Progenitor cell of endocrine pancreas (in vitro differentiated cells): Measurements from ENCODE around the gene PARD3. TPM values are rescaled to one million over a fixed set of nuclear protein-coding genes. Genes with fewer than 3 reads are reported as not detected.
"Not testable (repeated sequence)": the region's sequence is repeated elsewhere in the genome, so short reads cannot be mapped to it uniquely, and the experiment has no call there.

Source experiments
- DNase-seq: peaks from one replicate; pipeline ENCODE4 v3.0.0; 2021; ENCODE audit warnings: low spot score; ENCODE audit not compliant: unreplicated experiment
- H3K27ac Mint-ChIP-seq: 2 replicates; pipeline ENCODE4 v1.8.0; 2021; ENCODE audit warnings: mild to moderate bottlenecking, moderate library complexity, mixed read lengths
- H3K27me3 Mint-ChIP-seq: 2 replicates; pipeline ENCODE4 v1.8.0; 2021; ENCODE audit warnings: mixed read lengths
- H3K36me3 Mint-ChIP-seq: 2 replicates; pipeline ENCODE4 v1.8.0; 2022; ENCODE audit warnings: mixed read lengths; ENCODE audit not compliant: insufficient read depth
- H3K4me1 Mint-ChIP-seq: 2 replicates; pipeline ENCODE4 v1.8.0; 2021; ENCODE audit warnings: low read depth, mixed read lengths
- H3K4me3 Mint-ChIP-seq: 2 replicates; pipeline ENCODE4 v1.8.0; 2021; ENCODE audit warnings: low read depth, mild to moderate bottlenecking, moderate library complexity, mixed read lengths
- H3K9me3 Mint-ChIP-seq: 2 replicates; pipeline ENCODE4 v1.8.0; 2021; ENCODE audit warnings: low read depth, mixed read lengths
- CTCF ChIP-seq: fragments of 200-600 bp; sonication (generic); IDR thresholded peaks from one replicate; pipeline ENCODE4 v1.5.0; 2021; ENCODE audit warnings: antibody characterized with exemption, mild to moderate bottlenecking; ENCODE audit not compliant: unreplicated experiment
- total RNA-seq: library from RNA; stranded (reverse); gene quantifications from 2 replicates; pipeline ENCODE4 v1.2.1, GENCODE V29; 2021

PARD3 gene
- total RNA-seq, 1 donor from 2014 or later, result 85.3 TPM

- Mint-ChIP-seq H3K27ac (no peak overlapping the region), H3K36me3 (peaks cover 1% of the 10 kb centered on the region), H3K4me3 (no peak overlapping the region), H3K4me1 (no peaks in the 10 kb centered on the region), H3K9me3 (no peaks in the 10 kb centered on the region), H3K27me3 (peaks cover 16% of the 10 kb centered on the region)
- no peak for DNase-seq
- TF ChIP-seq CTCF, result no peak
These were observed 736.9 kb downstream of the PARD3 start for GRCh38 chr10:34078017-34078744.

- Mint-ChIP-seq H3K36me3 (no peaks in the 10 kb centered on the region), H3K9me3 (peaks cover 4% of the 10 kb centered on the region), H3K27me3 (peaks cover 13% of the 10 kb centered on the region), H3K27ac (no peak overlapping the region), H3K4me1 (no peaks in the 10 kb centered on the region), H3K4me3 (no peak overlapping the region)
- TF ChIP-seq CTCF, result no peak
- no peak for DNase-seq
These were observed 738.7 kb downstream of the PARD3 start for GRCh38 chr10:34076443-34076842.

- no peaks in the 10 kb centered on the region for H3K4me1 Mint-ChIP-seq
- H3K9me3 Mint-ChIP-seq, result peaks cover 4% of the 10 kb centered on the region
- no peak for TF ChIP-seq CTCF
- no peak overlapping the region for H3K4me3 Mint-ChIP-seq
- H3K27me3 Mint-ChIP-seq, result peaks cover 7% of the 10 kb centered on the region
- DNase-seq, result no peak
- no peak overlapping the region for H3K27ac Mint-ChIP-seq
- H3K36me3 Mint-ChIP-seq, result no peaks in the 10 kb centered on the region
These were observed 739.7 kb downstream of the PARD3 start for GRCh38 chr10:34075254-34075926.

DNA sequence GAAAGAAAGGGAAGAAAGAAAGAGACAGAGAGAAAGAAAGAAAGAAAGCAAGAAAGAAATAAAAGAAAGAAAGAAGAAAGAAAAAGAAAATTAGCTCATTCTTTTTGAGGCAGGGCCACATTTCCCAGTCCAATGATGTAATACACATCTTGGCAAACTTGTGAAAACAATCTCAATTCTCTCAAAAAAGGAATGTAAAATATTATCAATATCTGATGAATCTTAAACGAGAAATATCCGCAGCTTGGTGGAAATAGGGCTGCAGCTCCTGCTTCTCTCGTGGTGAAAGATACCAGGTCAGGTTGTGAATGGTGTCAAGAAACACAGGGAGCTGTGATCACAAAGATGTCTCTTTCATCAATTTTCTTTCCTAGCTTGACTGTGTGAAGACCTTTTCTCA, 741.0 kb downstream of the PARD3 start:
- no peaks in the 10 kb centered on the region for H3K4me1 Mint-ChIP-seq
- H3K4me3 Mint-ChIP-seq, result no peak overlapping the region
- TF ChIP-seq CTCF, result no peak
- H3K36me3 Mint-ChIP-seq, result no peaks in the 10 kb centered on the region
- H3K27ac Mint-ChIP-seq, result no peak overlapping the region
- peaks cover 4% of the 10 kb centered on the region for H3K9me3 Mint-ChIP-seq
- H3K27me3 Mint-ChIP-seq, result no peaks in the 10 kb centered on the region
- no peak for DNase-seq

DNA sequence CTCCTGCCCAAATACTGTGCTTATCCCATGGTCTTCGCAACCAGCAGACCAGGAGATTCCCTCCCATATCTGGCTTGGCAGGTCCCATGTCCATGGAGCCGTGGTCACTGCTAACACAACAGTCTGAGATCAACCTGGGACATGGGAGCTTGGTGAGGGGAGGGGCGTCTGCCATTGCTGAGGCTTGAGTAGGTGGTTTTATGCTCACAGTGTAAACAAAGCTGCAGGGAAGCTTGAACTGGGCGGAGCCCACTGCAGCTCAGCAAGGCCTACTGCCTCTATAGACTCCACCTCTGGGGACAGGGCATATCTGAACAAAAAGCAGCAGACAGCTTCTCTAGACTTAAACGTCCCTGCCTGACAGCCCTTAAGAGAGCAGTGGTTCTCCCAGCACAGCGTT, 747.4 kb downstream of the PARD3 start:
- not testable (repeated sequence) for H3K36me3 Mint-ChIP-seq, H3K4me3 Mint-ChIP-seq, DNase-seq, H3K27me3 Mint-ChIP-seq, H3K4me1 Mint-ChIP-seq, H3K27ac Mint-ChIP-seq
- peaks cover 29% of the 10 kb centered on the region for H3K9me3 Mint-ChIP-seq

- peaks cover 28% of the 10 kb centered on the region for H3K9me3 Mint-ChIP-seq
- H3K4me3 Mint-ChIP-seq, result no peak overlapping the region
- H3K36me3 Mint-ChIP-seq, result peaks cover 5% of the 10 kb centered on the region
- TF ChIP-seq CTCF, result no peak
- no peak overlapping the region for H3K27ac Mint-ChIP-seq
- no peaks in the 10 kb centered on the region for H3K27me3 Mint-ChIP-seq
- peaks cover 6% of the 10 kb centered on the region for H3K4me1 Mint-ChIP-seq
- no peak for DNase-seq
These were observed 751.5 kb downstream of the PARD3 start for GRCh38 chr10:34063592-34063991.
